Measurements from ENCODE around the gene SGPP2.

DNA sequence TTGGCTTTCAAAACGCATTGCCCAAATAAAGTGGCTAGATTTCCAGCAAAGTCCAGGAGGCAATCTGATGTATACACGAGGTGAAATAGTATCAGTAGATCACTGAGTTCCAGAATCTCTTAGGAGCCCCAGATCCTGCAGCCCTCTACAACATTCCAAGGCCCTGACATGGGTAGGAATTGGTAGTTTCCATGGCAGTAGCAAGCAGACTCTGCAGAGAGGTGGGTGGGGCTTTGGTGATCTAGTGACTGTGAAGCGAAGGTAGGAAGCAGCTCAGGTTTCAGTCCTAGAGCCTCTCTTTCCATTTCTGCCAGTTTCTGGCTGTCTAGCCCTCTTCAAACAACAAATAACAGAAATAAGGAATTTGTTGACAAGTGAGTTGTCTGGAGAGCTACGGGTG, 13.8 kb upstream of the SGPP2 start:
- TF ChIP-seq, protein P1, sequence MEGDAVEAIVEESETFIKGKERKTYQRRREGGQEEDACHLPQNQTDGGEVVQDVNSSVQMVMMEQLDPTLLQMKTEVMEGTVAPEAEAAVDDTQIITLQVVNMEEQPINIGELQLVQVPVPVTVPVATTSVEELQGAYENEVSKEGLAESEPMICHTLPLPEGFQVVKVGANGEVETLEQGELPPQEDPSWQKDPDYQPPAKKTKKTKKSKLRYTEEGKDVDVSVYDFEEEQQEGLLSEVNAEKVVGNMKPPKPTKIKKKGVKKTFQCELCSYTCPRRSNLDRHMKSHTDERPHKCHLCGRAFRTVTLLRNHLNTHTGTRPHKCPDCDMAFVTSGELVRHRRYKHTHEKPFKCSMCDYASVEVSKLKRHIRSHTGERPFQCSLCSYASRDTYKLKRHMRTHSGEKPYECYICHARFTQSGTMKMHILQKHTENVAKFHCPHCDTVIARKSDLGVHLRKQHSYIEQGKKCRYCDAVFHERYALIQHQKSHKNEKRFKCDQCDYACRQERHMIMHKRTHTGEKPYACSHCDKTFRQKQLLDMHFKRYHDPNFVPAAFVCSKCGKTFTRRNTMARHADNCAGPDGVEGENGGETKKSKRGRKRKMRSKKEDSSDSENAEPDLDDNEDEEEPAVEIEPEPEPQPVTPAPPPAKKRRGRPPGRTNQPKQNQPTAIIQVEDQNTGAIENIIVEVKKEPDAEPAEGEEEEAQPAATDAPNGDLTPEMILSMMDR (IDR thresholded peaks at IDR 0.05), result no peak
- TF ChIP-seq POLR2AphosphoS5 (IDR thresholded peaks at IDR 0.05), result no peak
- no peak for TF ChIP-seq POLR2A (IDR thresholded peaks at IDR 0.05)
